HG03565 (cell line): ENCODE results near the gene LLGL1.

ENCODE experiments used
- ATAC-seq: cut with Tn5 transposase; IDR thresholded peaks from one replicate; pipeline ENCODE4 v1.9.1; 2021; ENCODE audit warnings: mild to moderate bottlenecking, moderate library complexity; ENCODE audit not compliant: unreplicated experiment

LLGL1 gene

GRCh38 chr17:18263885-18264682 lies 38.6 kb downstream of the LLGL1 start:
- ATAC-seq: no peak

DNA sequence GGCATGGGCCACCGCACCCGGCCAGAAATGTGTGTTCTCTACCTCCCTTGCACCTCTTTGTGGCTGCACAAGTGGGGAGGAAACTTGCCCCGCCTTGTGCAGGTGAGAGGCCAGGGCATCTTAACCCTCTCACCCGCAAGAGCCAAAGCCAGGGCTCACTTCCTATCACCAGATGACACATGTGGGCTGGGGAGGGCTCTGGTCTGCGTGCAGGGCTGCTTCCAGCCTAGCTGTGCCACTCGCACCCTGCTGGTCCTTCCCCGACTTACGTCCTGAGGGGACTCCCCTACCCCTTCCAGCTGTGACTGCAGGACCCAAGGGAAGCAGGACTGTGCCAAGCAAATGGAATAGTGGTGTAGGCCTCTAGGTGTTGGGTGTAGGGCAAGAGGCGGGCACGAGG lies 41.9 kb downstream of the LLGL1 start:
- no peak for ATAC-seq

GRCh38 chr17:18267927-18268711 lies 42.7 kb downstream of the LLGL1 start:
- no peak for ATAC-seq

GRCh38 chr17:18270046-18270931 lies 44.9 kb downstream of the LLGL1 start:
- ATAC-seq: no peak

GRCh38 chr17:18277076-18277475 lies 51.6 kb downstream of the LLGL1 start:
- no peak for ATAC-seq

GRCh38 chr17:18278867-18279266 lies 53.4 kb downstream of the LLGL1 start:
- ATAC-seq: no peak

- no peak for ATAC-seq
Observed at GRCh38 chr17:18280249-18280648, 54.8 kb downstream of the LLGL1 start.

DNA sequence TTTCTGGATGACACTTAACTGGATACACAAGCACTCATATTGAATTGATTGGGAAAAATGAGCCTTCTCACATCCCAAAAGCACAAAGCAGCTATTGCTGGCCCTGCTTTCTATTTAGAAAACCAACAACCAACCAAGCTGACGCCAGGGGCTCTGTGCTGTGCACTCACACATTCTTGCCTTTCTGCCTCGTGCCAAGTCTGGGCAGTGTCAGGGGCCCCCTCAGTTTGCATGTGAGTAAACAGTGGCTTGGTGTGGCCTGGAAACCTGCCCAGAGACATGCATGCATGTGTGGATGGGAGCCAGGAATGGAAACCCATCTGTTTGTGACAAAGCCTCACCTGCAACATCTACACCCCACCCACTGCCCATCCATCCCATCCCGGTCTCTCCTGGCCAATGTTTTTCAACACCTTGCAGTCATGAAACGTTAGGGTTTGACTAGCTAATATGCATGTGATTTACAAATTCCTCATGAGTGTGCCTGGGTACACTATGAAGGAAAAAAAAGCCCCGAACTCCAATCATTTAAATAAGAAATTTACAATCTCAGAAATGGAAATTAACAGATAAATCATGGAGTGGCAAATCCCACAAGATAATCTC lies 55.4 kb downstream of the LLGL1 start:
- no peak for ATAC-seq

GRCh38 chr17:18281788-18282187 lies 56.4 kb downstream of the LLGL1 start:
- no peak for ATAC-seq

DNA sequence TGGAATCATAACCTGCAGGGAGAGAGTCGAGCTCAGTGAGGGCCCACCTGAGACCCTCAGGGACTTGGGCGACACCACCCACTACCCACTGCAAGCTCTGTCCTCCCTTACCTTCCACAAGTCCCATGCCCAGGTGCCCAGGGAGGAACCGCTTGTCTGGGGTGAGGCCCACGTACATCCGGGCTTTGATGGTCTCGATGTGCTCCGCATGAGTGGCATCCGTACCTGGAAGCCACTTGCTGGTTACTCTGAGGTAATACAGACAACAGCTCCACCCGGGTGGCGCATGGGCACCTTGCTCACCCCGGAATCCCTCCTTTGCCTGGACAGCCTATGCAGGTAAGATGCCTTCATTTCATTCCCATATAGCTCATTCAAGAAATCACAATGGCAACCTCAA lies 59.9 kb downstream of the LLGL1 start:
- no peak for ATAC-seq

- ATAC-seq: no peak
Observed at GRCh38 chr17:18291718-18292540, 66.5 kb downstream of the LLGL1 start.
